ENCODE measurements around the gene AMOT. TPM values are rescaled to one million over a fixed set of nuclear protein-coding genes. Genes with fewer than 3 reads are reported as not detected.
A peak's percentile ranks its signal among the peaks of the same experiment; 100 is the strongest.

Gene AMOT
- total RNA-seq, 6 experiments from 2014 or later, result 2.9 to 9.6 (median 6.0) TPM

- DNase-seq (no peak), ATAC-seq (no peak)
- no peaks in the 10 kb centered on the region for H3K4me1 ChIP-seq
- no peaks in the 10 kb centered on the region for H3K36me3 ChIP-seq
- WGBS (ENCODE audit: insufficient coverage, low coverage, low lambda C conversion rate, missing lambda C conversion rate), result 59% methylated on average over 2 of the region's 2 CpGs
- no peaks in the 10 kb centered on the region for H3K9me3 ChIP-seq
- TF ChIP-seq POLR2A (IDR thresholded peaks at IDR 0.05) (no peak), CTCF (IDR thresholded peaks at IDR 0.05) (no peak)
- H3K27ac ChIP-seq, result no peak overlapping the region
- intact Hi-C loops (cut with DNase I), result no loop called here
- H3K27me3 ChIP-seq, result no peaks in the 10 kb centered on the region
- H3K4me3 ChIP-seq, result no peak overlapping the region
These were observed 72.1 kb downstream of the AMOT start for GRCh38 chrX:112768563-112768962.

DNA sequence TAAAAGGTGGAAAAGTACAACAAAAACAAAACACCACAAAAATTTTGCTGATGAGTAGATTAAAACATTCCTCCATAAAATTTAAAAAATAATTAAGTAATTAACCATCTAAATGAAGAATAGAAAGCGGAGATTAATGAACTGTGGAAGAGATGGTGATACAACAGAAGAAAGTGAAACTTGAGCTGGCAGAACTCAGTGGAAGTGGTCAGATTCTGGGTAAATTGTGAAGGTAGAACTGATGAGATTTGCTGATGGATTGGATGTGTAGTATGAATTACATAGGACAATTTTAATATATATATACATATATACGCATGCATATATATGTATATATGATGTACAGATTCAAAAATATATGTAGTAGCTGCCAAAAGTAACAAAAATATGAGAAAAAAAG, 73.9 kb downstream of the AMOT start:
- no peak for ATAC-seq
- no peaks in the 10 kb centered on the region for H3K36me3 ChIP-seq
- WGBS (ENCODE audit: insufficient coverage, low coverage, low lambda C conversion rate, missing lambda C conversion rate), result 65% methylated on average over 2 of the region's 2 CpGs

DNA sequence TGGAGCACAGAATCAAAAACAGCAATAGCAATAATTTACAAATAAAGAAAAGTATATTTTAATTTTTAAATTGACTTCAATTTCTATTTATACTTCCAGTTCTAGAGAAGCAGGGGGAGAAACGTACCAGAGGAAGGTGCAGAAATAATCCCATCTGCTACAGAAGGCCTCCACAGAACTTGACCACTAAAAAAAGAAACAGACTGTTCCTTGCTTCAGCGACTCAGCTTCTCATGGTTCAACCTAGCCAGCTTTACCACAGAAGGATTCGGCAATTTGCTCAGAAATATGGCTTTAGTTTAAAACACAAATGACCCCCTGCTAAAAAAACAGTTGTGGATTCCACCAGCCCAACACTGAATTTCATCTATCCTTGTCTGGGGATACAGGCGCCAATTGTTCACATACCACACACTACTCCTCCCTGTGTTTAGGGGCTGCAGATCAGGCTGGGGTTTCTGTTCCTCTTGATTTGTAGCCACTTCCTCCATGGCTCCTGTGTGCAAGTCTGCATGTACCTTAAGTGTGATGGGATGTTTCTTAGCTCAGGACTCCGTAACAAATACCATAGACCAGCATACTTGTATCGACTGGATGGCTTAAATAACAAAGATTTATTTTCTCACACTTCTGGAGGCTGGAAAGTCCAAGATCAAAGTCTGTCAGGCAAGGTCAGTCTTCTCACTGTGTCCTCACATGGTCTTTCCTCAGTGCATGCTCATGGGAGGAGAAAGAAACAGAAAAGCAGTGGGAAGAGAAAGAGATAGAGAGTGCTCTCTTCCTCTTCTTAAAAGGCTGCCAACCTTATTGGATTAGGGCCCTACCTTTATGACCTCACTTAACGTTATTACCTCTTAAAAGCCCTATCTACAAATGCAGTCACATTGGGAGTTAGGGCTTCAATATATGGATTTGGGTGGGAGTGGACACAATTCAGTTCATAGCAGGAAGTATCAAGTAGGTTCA, 79.1 kb downstream of the AMOT start:
- Histone ChIP-seq H3K9me3 (no peaks in the 10 kb centered on the region), H3K27ac (no peak overlapping the region), H3K4me3 (no peak overlapping the region), H3K36me3 (no peaks in the 10 kb centered on the region), H3K27me3 (no peaks in the 10 kb centered on the region), H3K4me1 (no peaks in the 10 kb centered on the region)
- WGBS (ENCODE audit: insufficient coverage, low coverage, low lambda C conversion rate, missing lambda C conversion rate), result 47% methylated on average over 7 of the region's 7 CpGs
- no peak for ATAC-seq
- intact Hi-C loops (cut with DNase I), result no loop called here
- DNase-seq, result no peak
- no peak for TF ChIP-seq CTCF (IDR thresholded peaks at IDR 0.05)
- TF ChIP-seq POLR2A (IDR thresholded peaks at IDR 0.05), result no peak

More for the DNA sequence above, 73.9 kb downstream of the AMOT start:
- Histone ChIP-seq H3K4me1 (no peaks in the 10 kb centered on the region), H3K27me3 (no peaks in the 10 kb centered on the region), H3K27ac (no peak overlapping the region), H3K4me3 (no peak overlapping the region), H3K9me3 (no peaks in the 10 kb centered on the region)
- no peak for DNase-seq
- no peak for TF ChIP-seq CTCF (IDR thresholded peaks at IDR 0.05)
- TF ChIP-seq POLR2A (IDR thresholded peaks at IDR 0.05), result no peak
- intact Hi-C loops (cut with DNase I), result no loop called here

- intact Hi-C loops (cut with DNase I), result no loop called here
- no peaks in the 10 kb centered on the region for H3K9me3 ChIP-seq
- H3K27me3 ChIP-seq, result no peaks in the 10 kb centered on the region
- ATAC-seq, result peak in 2 of 4 donors; percentile 43 to 47
- H3K4me1 ChIP-seq, result no peaks in the 10 kb centered on the region
- no peak overlapping the region for H3K27ac ChIP-seq
- DNase-seq, result no peak
- 4% methylated on average over 2 of the region's 2 CpGs for WGBS (ENCODE audit: insufficient coverage, low coverage, low lambda C conversion rate, missing lambda C conversion rate)
- TF ChIP-seq POLR2A (IDR thresholded peaks at IDR 0.05), result no peak
- peak; percentile 12 to 25 (median 18) for TF ChIP-seq CTCF (IDR thresholded peaks at IDR 0.05)
- H3K4me3 ChIP-seq, result no peak overlapping the region
- no peaks in the 10 kb centered on the region for H3K36me3 ChIP-seq
These were observed 79.9 kb downstream of the AMOT start for GRCh38 chrX:112760697-112761096.
